A549 (cell line): ENCODE data around the gene RNF34.
"Not testable (repeated sequence)": the region's sequence is repeated elsewhere in the genome, so short reads cannot be mapped to it uniquely, and the experiment has no call there.

Experiments used
- CEBPB ChIP-seq, 2 experiments: fragments of >200 bp in 1 of 2; sonication (Bioruptor Twin) in 1 of 2; formaldehyde crosslinking in 1 of 2; IDR thresholded peaks; 2 replicates each; pipeline ENCODE4 v1.6.1; 2012 to 2016
- CTCF ChIP-seq: fragments of >200 bp; sonication (Bioruptor Twin); formaldehyde crosslinking; IDR thresholded peaks from 3 replicates; pipeline ENCODE4 v1.5.1; 2016
- ESRRA ChIP-seq: fragments of 150-350 bp; IDR thresholded peaks from 2 replicates; pipeline ENCODE4 v1.6.1; 2014; ENCODE audit warnings: mild to moderate bottlenecking, low read length, borderline replicate concordance
- HMGXB4 ChIP-seq: fragments of 250-450 bp; sonication (Bioruptor Pico); IDR thresholded peaks from 2 replicates; pipeline ENCODE4 v1.5.0; 2021; ENCODE audit warnings: mild to moderate bottlenecking, moderate library complexity, borderline replicate concordance
- MAX ChIP-seq: IDR thresholded peaks from 2 replicates; pipeline ENCODE4 v1.6.1; 2012
- MYC ChIP-seq: IDR thresholded peaks from 2 replicates; pipeline ENCODE4 v1.6.1; 2012; ENCODE audit warnings: mild to moderate bottlenecking, inconsistent platforms, low read length, improper control_type of control experiment, borderline replicate concordance
- POLR2A ChIP-seq: IDR thresholded peaks from 2 replicates; pipeline ENCODE4 v1.6.1; 2012; ENCODE audit warnings: mild to moderate bottlenecking, low read length
- REST ChIP-seq: fragments of 200-600 bp; sonication (generic); IDR thresholded peaks from 2 replicates; pipeline ENCODE4 v1.6.1; 2016; ENCODE audit warnings: antibody characterized with exemption, mild to moderate bottlenecking, moderate library complexity
- RFX5 ChIP-seq: fragments of 450-650 bp; IDR thresholded peaks from 2 replicates; pipeline ENCODE4 v1.7.1; 2014; ENCODE audit warnings: antibody characterized with exemption, mild to moderate bottlenecking, moderate library complexity
- SMC3 ChIP-seq: fragments of >200 bp; sonication (Bioruptor Twin); formaldehyde crosslinking; IDR thresholded peaks from 3 replicates; pipeline ENCODE4 v1.6.1; 2018; ENCODE audit warnings: inconsistent platforms
- USF2 ChIP-seq: fragments of 450-650 bp; IDR thresholded peaks from 2 replicates; pipeline ENCODE4 v1.6.1; 2014; ENCODE audit warnings: antibody characterized with exemption

- not testable (repeated sequence) for TF ChIP-seq CTCF; RFX5; USF2; HMGXB4 (CRISPR knock-in tag); ESRRA; SMC3; POLR2A; MAX; CEBPB (IDR thresholded peaks at IDR 0.05); REST; MYC
Observed at GRCh38 chr12:121384891-121385290, 15.0 kb upstream of the RNF34 start.
